Measurements from ENCODE around the gene BICD1. TPM values are rescaled to one million over a fixed set of nuclear protein-coding genes. Genes with fewer than 3 reads are reported as not detected.
A peak's percentile ranks its signal among the peaks of the same experiment; 100 is the strongest.

Gene BICD1
- total and polyA plus RNA-seq, 2 of the 13 experiments (the other 11 are each of a cell fraction or from before 2014, with no cell fraction given): 4.5 to 5.2 TPM

DNA sequence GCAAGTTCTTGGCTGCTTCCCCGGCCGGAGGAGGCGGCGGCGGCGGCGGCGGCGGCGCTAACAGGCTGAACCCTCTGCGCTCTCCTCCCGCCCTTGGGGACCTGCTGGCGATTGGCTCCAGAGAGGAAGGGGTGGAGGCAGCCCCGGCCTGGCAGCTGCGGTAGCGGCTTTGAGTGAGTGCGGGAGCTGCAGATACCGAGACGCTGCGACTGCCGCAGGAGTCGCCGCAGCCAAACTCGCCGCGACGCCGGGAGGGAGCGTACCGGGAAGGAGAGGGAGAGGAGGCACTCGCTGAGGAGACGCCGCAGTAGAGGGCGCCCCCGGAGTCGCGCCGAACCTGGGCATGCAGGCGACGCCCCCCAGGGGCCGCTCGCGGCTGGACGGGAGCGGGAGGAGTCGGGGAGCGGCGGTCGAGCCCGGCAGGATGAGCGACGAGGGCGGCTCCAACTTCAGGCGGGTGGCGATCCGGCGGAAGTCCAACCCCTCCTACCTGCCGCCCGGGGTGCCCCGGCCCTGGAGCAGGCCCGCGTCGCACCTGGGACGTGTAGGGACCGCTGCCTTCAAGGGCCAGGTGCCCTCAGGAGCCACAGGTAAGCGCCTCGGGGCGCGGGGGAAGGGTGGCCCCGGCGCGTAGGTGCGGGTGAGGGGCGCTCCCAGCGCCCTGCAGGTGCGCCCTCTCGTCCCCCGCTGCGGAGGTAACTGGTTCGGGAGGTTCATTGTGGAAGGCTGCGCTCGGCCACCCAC lies 292.9 kb downstream of the BICD1 start, which contains the start of gene FGD4 (continued):
- TF ChIP-seq CTCF (CRISPR knock-in tag; IDR thresholded peaks at IDR 0.05): peak; percentile 77
- TF ChIP-seq, protein P1, sequence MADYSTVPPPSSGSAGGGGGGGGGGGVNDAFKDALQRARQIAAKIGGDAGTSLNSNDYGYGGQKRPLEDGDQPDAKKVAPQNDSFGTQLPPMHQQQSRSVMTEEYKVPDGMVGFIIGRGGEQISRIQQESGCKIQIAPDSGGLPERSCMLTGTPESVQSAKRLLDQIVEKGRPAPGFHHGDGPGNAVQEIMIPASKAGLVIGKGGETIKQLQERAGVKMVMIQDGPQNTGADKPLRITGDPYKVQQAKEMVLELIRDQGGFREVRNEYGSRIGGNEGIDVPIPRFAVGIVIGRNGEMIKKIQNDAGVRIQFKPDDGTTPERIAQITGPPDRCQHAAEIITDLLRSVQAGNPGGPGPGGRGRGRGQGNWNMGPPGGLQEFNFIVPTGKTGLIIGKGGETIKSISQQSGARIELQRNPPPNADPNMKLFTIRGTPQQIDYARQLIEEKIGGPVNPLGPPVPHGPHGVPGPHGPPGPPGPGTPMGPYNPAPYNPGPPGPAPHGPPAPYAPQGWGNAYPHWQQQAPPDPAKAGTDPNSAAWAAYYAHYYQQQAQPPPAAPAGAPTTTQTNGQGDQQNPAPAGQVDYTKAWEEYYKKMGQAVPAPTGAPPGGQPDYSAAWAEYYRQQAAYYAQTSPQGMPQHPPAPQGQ (CRISPR knock-in tag; IDR thresholded peaks at IDR 0.05; ENCODE audit: borderline replicate concordance): no peak
- TF ChIP-seq, protein P2, sequence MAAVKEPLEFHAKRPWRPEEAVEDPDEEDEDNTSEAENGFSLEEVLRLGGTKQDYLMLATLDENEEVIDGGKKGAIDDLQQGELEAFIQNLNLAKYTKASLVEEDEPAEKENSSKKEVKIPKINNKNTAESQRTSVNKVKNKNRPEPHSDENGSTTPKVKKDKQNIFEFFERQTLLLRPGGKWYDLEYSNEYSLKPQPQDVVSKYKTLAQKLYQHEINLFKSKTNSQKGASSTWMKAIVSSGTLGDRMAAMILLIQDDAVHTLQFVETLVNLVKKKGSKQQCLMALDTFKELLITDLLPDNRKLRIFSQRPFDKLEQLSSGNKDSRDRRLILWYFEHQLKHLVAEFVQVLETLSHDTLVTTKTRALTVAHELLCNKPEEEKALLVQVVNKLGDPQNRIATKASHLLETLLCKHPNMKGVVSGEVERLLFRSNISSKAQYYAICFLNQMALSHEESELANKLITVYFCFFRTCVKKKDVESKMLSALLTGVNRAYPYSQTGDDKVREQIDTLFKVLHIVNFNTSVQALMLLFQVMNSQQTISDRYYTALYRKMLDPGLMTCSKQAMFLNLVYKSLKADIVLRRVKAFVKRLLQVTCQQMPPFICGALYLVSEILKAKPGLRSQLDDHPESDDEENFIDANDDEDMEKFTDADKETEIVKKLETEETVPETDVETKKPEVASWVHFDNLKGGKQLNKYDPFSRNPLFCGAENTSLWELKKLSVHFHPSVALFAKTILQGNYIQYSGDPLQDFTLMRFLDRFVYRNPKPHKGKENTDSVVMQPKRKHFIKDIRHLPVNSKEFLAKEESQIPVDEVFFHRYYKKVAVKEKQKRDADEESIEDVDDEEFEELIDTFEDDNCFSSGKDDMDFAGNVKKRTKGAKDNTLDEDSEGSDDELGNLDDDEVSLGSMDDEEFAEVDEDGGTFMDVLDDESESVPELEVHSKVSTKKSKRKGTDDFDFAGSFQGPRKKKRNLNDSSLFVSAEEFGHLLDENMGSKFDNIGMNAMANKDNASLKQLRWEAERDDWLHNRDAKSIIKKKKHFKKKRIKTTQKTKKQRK (IDR thresholded peaks at IDR 0.05; ENCODE audit: low read length): no peak
- TF ChIP-seq, protein P3, sequence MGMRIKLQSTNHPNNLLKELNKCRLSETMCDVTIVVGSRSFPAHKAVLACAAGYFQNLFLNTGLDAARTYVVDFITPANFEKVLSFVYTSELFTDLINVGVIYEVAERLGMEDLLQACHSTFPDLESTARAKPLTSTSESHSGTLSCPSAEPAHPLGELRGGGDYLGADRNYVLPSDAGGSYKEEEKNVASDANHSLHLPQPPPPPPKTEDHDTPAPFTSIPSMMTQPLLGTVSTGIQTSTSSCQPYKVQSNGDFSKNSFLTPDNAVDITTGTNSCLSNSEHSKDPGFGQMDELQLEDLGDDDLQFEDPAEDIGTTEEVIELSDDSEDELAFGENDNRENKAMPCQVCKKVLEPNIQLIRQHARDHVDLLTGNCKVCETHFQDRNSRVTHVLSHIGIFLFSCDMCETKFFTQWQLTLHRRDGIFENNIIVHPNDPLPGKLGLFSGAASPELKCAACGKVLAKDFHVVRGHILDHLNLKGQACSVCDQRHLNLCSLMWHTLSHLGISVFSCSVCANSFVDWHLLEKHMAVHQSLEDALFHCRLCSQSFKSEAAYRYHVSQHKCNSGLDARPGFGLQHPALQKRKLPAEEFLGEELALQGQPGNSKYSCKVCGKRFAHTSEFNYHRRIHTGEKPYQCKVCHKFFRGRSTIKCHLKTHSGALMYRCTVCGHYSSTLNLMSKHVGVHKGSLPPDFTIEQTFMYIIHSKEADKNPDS (CRISPR knock-in tag; IDR thresholded peaks at IDR 0.05): 0 out of 2 replicates have a peak, but pooled peaks have one; percentile 74
- TF ChIP-seq E2F2 (CRISPR knock-in tag; IDR thresholded peaks at IDR 0.05; ENCODE audit: borderline replicate concordance): 0 out of 2 replicates have a peak, but pooled peaks have one; percentile 56
- no peak for TF ChIP-seq SYNCRIP (IDR thresholded peaks at IDR 0.05; ENCODE audit: insufficient read depth, low read depth, low read length)
- TF ChIP-seq, protein P4, sequence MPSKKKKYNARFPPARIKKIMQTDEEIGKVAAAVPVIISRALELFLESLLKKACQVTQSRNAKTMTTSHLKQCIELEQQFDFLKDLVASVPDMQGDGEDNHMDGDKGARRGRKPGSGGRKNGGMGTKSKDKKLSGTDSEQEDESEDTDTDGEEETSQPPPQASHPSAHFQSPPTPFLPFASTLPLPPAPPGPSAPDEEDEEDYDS (CRISPR knock-in tag; IDR thresholded peaks at IDR 0.05): no peak; the same call in 1 of the 2 replicates
- TF ChIP-seq RBM22 (optimal IDR thresholded peaks at IDR 0.05; ENCODE audit: low read length): no peak
- no peak for TF ChIP-seq ZFP36 (IDR thresholded peaks at IDR 0.05; ENCODE audit: borderline replicate concordance, low read depth, low read length, partially characterized antibody)
- TF ChIP-seq RBFOX2 (IDR thresholded peaks at IDR 0.05; ENCODE audit: low read depth, low read length): peak; percentile 52; the same call in 1 of the 2 replicates
- TF ChIP-seq, protein P5, sequence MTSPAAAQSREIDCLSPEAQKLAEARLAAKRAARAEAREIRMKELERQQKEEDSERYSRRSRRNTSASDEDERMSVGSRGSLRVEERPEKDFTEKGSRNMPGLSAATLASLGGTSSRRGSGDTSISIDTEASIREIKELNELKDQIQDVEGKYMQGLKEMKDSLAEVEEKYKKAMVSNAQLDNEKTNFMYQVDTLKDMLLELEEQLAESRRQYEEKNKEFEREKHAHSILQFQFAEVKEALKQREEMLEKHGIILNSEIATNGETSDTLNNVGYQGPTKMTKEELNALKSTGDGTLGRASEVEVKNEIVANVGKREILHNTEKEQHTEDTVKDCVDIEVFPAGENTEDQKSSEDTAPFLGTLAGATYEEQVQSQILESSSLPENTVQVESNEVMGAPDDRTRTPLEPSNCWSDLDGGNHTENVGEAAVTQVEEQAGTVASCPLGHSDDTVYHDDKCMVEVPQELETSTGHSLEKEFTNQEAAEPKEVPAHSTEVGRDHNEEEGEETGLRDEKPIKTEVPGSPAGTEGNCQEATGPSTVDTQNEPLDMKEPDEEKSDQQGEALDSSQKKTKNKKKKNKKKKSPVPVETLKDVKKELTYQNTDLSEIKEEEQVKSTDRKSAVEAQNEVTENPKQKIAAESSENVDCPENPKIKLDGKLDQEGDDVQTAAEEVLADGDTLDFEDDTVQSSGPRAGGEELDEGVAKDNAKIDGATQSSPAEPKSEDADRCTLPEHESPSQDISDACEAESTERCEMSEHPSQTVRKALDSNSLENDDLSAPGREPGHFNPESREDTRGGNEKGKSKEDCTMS (CRISPR knock-in tag; conservative IDR thresholded peaks at IDR 0.05): no peak
- TF ChIP-seq ZNF709 (CRISPR knock-in tag; IDR thresholded peaks at IDR 0.05): peak; percentile 79
- TF ChIP-seq ZNF205 (CRISPR knock-in tag; IDR thresholded peaks at IDR 0.05): peak; percentile 71; the same call in 1 of the 2 replicates

Data from HepG2 (cell line).